ENCODE results near the gene GPR68.

GPR68 gene

GRCh38 chr14:91274796-91275195 is 30.3 kb upstream of the GPR68 start:
- no peak for DNase-seq (ENCODE audit: low read depth)
- no peak overlapping the region for H3K4me3 ChIP-seq (ENCODE audit: low read depth, low read length)
- no peak for TF ChIP-seq CTCF (IDR thresholded peaks at IDR 0.05; ENCODE audit: low read depth, low read length, missing control alignments)

GRCh38 chr14:91273885-91274273 is 29.4 kb upstream of the GPR68 start:
- no peak overlapping the region for H3K4me3 ChIP-seq (ENCODE audit: low read depth, low read length)
- DNase-seq (ENCODE audit: low read depth), result no peak
- no peak for TF ChIP-seq CTCF (IDR thresholded peaks at IDR 0.05; ENCODE audit: low read depth, low read length, missing control alignments)

- TF ChIP-seq CTCF (IDR thresholded peaks at IDR 0.05; ENCODE audit: low read depth, low read length, missing control alignments), result no peak
Observed at GRCh38 chr14:91273273-91273884, 28.9 kb upstream of the GPR68 start.

GRCh38 chr14:91272341-91273272 is 28.1 kb upstream of the GPR68 start:
- no peak overlapping the region for H3K4me3 ChIP-seq (ENCODE audit: low read depth, low read length)
- no peak for TF ChIP-seq CTCF (IDR thresholded peaks at IDR 0.05; ENCODE audit: low read depth, low read length, missing control alignments)
- no peak for DNase-seq (ENCODE audit: low read depth)

More at GRCh38 chr14:91273273-91273884, 28.9 kb upstream of the GPR68 start:
- H3K4me3 ChIP-seq (ENCODE audit: low read depth, low read length), result no peak overlapping the region
- no peak for DNase-seq (ENCODE audit: low read depth)

- no peak overlapping the region for H3K4me3 ChIP-seq (ENCODE audit: low read depth, low read length)
- no peak for DNase-seq (ENCODE audit: low read depth)
- no peak for TF ChIP-seq CTCF (IDR thresholded peaks at IDR 0.05; ENCODE audit: low read depth, low read length, missing control alignments)
Observed at GRCh38 chr14:91271639-91272038, 27.1 kb upstream of the GPR68 start.

GRCh38 chr14:91270619-91271018 is 26.1 kb upstream of the GPR68 start:
- DNase-seq (ENCODE audit: low read depth), result no peak
- no peak for TF ChIP-seq CTCF (IDR thresholded peaks at IDR 0.05; ENCODE audit: low read depth, low read length, missing control alignments)
- no peak overlapping the region for H3K4me3 ChIP-seq (ENCODE audit: low read depth, low read length)

Measured in GM12864 (cell line).